HG02763 (cell line): Measurements from ENCODE around the gene LRBA.
"Not testable (repeated sequence)": the region's sequence is repeated elsewhere in the genome, so short reads cannot be mapped to it uniquely, and the experiment has no call there.

Experiments used
- ATAC-seq: cut with Tn5 transposase; IDR thresholded peaks from one replicate; pipeline ENCODE4 v1.9.1; 2021; ENCODE audit warnings: mild to moderate bottlenecking, moderate library complexity; ENCODE audit not compliant: unreplicated experiment

LRBA gene

DNA sequence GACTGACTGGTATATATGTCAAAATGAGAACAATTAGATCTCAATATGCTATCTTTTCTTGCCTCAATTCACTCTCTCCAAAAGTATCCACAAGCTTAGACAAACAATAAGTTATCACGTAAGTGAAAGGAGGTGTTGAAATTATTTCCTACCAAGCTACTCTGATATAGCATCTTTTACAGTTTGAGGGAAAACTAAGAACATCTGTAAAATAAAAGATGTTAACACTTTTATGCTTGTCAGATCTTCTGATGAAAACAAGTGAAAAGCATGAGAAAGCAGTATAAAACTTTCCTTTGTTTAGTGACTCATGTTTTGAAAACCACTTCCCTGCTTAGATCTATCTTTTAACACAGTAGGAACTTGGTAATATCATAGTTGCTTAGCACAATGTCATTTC is 441.6 kb downstream of the LRBA start:
- no peak for ATAC-seq

DNA sequence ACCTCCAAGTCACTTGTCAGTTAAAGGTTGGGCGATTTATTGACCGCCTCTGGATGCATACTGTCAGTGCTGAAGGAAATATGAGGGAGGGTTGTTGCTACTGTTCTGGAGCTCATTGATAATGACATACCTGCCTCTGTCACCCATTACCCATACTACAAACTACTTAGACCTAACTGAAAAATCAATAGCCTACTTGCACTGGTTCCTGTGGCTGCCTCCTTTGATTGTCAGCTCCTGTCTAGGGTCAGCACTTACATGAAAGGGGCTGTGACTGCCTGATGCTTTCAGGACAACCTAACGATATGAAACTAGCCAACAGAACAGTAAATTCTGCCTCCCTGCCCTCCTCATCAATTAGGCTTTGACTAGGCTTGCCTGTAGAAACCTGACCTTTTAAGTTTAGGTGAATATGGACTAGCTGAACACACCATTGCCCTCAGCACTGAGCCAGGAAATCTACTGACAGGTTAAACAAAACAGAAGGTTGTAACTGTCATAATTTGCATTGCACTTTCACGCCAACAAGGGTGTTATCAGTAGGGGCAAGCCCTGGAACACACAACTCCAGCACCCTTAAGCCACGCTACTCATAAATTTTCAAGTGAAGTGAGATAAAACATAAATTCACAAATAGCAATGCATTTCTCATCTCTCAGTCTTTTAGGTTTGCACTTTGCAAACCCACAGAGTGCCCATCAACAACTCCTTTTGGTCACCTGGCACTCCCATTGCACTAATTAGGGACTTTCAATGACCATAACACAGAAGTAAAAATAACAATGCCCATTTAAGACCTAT is 442.2 kb downstream of the LRBA start:
- no peak for ATAC-seq

DNA sequence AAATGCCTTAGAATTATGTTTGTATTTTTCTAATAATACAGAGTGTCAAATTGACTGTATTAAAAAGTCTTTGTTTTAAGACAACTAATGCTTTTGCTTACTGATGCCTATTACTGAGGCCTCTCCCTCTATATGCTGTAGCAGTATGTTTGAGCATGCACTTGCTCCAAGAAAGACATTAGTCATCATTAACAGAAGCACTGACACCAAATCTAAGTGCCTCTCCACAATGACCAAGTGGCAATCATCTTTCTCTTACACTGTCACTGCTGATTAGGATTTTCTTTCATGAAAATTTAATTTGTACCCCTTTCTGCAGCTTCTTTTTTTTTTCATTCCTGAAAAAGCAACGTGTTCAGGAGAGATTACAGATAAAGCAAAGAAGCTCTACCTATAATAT is 444.2 kb downstream of the LRBA start:
- no peak for ATAC-seq

DNA sequence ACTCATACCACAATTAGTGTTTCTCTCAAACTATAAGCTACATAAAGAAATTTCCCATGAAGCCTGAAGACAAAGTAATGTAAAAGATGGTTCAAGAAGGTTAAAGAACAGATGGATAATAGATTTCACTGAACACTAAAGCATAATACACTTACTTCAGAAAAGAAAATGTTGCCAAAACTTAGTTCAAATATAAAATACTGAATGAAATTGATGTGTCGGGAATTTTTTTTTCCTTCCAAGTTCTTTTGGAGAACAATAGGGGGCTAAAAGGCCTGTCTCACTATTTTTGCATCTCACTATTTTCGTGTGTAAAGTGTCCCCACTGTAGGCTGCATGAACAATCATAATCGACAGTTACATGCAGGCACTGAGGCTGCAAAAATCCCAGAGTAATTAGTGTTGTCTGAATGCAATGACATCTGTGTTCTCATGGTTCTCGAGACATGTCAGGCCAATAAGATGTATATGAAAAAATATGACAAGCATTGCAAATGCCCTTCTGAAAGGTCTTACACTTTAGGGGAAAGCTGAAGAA is 445.0 kb downstream of the LRBA start:
- no peak for ATAC-seq

DNA sequence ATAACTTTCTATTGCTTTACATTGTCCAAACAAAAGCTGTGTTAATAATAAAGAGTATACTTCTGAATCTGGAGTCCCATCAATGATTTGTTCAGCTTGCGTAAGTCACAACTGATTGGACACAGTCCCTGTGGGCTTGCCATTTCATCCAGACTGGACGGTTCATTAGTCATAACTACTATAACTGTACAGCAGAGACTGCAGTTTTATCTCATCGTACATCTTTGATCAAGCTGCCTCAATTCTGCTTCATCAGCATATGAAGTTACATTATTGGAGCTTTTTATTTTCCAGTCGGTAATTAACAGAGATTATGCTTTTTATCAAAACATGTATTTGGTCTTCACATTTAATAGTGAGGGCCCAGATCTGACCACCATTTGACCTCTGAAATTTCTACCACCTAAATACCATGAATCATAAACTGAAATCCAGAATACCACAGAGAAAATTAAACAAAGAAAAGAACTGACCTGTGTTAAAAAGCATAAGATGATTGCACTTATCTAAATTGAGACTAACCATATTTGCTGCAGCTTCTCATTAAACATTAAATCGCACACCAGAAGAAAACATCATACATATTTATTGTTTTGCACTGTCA is 445.6 kb downstream of the LRBA start:
- no peak for ATAC-seq

DNA sequence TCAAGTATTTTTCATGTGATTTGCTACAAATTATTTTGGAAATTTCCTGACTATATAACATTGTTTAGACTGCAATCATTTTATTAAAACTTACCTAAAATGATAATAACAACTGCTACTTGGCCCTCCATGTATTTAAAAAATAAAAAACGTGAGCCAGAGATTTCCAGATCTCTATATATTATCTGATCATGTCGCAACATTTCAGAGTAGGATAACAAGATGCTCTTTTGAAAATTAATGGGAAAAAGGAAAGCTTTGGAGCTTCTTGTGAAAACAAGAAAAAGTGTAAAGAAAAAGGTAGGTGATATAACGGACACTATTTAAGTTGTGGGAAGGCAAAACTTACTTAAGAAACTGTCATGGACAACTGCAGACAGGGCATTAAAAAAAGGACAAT is 448.0 kb downstream of the LRBA start:
- ATAC-seq, result no peak

DNA sequence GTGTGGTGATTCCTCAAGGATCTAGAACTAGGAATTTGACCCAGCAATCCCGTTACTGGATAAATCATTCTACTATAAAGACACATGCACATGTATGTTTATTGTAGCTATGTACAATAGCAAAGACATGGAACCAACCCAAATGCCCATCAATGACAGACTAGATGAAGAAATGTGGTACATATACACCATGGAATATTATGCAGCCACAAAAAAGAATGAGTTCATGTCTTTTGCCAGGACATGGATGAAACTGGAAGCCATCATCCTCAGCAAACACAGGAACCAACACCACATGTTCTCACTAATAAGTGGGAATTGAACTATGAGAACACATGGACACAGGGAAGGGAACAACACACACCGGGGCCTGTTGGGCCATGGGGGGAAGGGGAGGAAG is 450.1 kb downstream of the LRBA start:
- not testable (repeated sequence) for ATAC-seq

DNA sequence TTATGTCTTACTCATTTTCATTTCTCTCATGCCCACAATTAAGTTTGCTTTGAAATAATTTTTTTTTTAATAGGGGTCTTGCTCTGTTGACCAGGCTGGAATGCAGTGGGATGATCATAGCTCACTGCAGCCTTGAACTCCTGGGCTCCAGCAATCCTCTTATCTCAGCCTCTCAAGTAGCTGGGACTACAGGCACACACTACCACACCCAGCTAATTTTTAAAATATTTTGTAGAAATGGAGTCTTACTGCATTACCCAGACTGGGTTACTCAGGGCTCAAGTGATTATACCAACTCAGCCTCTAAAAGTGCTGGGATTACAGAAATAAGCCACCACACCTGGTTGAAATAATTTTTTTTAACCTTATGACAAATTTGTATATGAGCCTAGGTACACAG is 452.3 kb downstream of the LRBA start:
- ATAC-seq, result no peak

DNA sequence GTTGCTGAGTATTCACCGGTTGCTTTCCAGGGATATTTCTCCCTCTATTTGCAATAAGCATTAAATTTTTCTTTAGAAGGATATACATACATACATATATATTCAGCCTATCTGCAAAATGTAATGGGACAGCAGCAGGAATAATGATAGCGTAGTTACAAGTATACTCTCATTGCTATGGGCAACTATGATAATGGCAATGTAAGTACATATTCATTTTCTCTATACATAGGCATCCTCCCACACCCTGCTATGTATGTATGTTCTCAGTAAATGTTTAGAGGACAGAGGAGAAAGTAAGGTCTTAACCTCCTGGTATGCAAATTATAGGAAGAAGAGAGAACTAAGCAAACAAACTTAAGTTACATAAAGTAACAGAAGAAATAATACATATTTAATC is 452.8 kb downstream of the LRBA start:
- no peak for ATAC-seq

DNA sequence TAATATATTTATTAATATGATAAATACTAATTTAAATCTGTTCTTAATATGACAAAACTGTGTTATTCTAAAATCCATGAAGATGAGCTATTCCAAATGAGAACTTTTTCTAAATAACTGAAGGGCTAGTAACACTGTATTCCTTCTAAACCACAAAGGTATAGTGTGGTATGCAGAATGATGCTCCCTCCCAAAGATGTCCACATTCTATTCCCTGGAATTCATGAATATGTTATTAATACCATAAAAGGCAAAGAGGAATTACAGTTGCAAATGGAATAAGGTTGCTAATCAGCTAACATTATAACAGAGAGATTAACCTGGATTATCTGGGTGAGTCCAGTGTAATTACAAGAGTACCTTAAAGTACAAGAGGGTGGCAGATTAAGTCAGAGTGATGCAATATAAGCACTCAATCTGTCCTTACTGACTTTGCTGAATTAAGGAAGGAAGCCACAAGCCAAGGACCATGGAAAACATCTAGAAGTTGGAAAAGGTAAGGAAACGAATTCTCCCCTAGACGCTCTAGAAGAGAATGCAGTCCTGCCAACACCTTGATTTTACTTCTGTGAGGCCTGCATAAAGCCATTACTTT is 453.8 kb downstream of the LRBA start:
- no peak for ATAC-seq

DNA sequence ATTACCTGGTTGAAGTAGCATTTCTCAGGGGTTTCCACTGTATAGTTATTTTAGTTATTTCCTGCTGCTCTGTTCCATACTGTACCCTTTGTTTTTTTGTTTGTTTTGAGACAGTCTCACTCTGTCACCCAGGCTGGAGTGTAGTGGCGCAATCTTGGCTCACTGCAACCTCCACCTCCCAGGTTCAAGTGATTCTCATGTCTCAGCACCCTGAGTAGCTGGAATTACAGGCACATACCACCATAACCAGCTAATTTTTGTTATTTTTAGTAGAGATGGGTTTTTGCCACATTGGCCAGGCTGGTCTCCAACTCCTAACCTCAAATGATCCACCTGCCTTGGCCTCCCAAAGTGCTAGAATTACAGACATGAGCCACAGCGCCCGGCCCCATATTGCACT is 457.3 kb downstream of the LRBA start:
- ATAC-seq, result not testable (repeated sequence)

DNA sequence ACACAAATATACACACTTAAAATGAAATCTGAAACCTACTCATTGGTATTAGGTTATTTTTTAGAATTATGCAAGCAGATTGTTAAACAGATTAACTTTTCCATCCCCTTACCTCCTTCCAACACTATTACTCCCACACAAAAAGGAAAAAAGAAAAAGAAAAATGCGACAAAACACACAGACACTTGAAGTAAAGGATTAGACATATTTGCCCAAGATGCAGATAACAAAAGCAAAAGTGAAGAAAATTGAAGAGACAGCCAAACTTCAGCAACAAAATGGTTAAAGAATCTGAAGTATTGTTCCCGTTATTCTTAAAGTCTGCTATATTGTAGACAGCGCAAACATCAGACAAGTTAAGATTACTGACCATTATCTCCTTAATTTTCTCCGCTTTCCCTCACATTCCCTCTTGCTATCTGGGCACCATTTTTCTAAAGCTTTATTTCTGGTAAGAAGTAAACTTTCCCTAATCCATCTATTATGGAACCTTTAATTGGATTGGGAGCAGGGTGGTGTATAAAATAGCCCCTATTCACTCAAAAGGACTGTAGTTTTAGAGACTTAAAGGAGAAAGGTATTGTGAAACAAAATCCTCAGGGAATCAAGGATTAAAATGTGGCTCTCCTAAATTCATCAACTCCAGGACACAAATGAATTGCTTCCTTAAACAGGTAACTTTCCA is 467.8 kb downstream of the LRBA start:
- no peak for ATAC-seq

DNA sequence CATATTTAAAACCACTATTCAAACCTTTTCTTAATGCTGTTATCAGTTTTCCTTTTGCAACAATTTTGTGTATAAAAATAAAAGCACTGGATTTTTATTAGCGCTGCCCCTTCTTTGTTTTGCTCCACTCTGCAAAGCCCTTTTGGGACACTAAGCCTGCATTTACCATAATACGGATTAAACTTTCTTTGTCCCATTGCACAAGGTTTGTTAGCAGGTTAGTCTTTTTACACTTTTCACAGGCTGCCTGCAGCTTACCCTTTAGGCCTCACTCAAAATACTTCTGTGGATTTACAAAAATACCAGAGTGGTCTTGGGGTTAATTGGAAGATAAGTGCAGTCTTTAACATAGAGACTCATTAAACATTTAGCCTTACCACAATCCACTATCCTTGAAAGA is 468.8 kb downstream of the LRBA start:
- no peak for ATAC-seq

DNA sequence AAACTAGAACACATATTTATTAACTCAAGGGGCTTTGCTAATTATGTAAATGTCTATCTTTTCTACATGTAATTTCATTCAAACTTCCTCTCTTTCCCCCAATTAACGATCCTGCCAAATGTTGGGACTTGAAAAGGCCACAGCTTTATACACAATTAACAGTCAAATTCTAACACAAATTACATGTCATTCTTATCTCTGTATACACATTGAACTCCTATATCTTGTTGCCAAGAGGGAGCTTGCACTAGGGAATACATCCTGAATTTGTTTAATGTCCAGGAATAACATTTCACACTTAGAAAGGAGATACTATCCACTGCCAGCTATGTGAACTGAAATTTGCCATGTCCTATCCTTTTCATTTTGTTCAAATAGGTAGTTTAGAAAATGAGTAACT is 472.0 kb downstream of the LRBA start:
- ATAC-seq, result no peak

DNA sequence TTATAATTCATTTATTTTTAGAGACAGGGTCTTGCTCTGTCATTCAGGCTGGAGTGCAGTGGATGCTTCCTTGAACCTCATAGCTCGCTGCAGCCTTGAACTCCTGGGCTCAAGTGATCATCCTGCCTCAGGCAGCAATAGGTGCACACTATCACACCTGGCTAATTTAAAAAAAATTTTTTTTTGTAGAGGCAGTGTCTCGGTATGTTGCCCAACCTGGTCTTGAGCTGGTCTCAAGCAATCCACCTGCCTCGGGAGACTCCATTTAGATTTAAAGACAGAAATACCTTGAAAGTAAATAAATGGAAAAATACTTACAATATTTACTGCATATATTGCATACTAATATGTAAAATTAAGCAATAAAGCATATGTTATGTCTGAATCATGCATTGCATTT is 473.4 kb downstream of the LRBA start:
- no peak for ATAC-seq

DNA sequence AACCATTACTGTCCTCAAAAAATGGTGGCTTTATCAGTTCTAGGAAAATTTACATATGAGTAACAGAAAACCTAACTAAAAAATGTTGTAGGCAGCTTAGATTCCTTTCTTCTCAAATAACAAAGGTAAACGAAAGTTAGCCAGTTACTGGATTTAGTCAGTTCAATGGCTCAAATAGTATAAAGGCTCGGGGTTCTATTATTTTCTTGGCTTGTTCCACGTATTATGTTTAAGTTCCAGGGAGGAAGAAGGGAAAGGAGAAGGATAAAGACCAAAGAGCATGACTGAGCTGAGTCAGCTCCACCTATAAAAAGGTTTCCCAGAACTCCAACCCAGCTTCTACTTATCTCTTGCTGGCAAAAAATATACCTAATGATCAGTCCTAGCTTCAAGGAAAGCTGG is 474.1 kb downstream of the LRBA start:
- ATAC-seq, result no peak

DNA sequence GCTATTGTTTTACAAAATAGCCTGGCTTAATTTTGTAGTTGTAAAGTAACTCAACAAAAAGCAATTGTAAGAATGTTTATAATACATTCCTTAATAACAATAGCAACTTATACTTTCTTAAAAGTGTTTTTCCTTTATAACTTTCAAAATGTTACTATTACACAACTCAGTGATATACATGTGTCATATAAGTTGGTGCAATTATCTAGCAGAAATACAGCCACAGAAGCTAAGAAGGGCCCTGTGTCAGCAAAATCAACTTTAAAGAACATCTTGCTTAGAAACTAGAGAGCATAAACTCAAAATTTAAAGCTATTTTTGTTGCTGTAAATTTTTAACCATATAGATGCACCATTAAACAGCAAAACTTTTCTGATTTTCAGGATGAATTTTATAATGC is 474.5 kb downstream of the LRBA start:
- no peak for ATAC-seq

DNA sequence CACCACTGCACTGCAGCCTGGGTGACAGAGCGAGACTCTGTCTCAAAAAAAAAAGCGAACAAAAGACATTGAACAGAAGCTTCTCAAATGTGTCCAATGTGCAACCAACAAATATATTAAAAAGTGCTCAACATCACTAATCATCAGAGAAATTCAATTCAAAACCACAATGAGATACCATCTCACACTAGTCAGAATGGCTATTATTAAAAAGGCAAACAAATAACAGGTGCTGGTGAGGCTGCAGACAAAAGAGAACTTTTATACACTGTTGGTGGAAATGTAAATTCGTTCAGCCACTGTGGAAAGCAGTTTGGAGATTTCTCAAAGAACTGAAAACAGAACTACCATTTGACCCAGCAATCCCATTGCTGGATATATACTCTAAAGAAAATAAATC is 477.2 kb downstream of the LRBA start:
- ATAC-seq, result not testable (repeated sequence)

DNA sequence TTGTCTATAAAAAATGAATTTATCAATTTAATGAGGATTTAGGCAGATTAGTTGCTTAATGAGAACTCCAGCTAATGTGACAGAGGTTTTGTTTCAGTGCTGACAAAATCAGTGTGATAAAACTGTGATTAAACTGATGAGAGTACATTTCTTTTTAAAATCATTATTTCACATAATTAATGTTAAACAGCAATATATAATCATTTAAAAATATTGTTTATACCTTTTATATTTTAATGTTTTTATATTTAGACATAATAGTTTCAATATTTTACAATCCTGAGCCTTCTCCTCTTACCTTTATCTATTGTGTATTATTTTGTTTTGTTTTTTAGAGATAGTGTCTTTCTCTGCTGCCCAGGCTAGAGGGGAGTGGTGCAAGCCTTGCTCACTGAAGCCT is 480.3 kb downstream of the LRBA start:
- no peak for ATAC-seq

DNA sequence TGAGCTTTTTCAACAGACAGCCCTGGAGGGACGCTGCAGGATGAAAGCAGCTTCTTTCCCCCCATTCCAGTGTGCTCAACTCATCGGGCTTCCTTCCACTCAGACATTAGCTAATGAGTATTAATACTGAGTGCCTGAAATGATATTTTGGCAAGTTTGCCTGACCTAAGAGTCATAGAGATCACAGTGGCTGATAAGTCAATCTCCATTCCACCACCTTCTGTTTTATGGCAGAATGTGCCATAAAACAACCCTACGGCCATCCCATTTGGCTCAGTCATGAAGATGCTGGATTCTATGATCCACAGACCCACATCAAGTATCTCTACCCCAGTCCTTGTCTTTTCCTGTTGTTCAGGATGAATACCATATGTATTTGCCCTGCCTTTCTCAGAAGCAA is 481.4 kb downstream of the LRBA start:
- no peak for ATAC-seq

DNA sequence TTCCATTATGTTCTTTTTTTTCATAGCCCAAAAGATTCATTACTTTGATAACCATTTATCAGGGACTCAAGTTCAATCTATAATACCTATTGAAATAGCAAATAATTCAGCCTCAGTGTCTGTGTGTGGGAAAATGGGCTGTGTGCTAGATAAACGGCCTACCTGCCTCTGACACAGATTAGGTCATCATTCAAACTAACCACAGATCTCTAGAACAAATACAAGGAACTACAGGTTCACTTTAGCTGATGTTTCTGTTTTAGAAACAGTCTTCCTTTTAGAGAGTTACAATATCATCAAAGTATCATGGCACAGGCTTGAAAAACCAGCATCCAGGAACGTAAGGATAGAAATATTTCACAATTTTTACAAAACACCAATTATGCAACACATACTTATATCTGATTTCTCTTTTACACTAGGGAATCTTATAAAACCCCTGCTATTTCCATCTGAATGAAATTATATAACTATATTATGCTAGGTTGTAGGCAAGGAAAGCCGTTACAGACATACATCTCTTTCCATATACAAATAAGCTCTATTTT is 489.7 kb downstream of the LRBA start:
- ATAC-seq, result no peak
